ENCODE results near the gene LTBP1.
A peak's percentile ranks its signal among the peaks of the same experiment; 100 is the strongest.
"Not testable (repeated sequence)": the region's sequence is repeated elsewhere in the genome, so short reads cannot be mapped to it uniquely, and the experiment has no call there.

Gene LTBP1

GRCh38 chr2:33363325-33364298 is 416.9 kb downstream of the LTBP1 start:
- no peak for DNase-seq

GRCh38 chr2:33365264-33365970 is 418.7 kb downstream of the LTBP1 start:
- DNase-seq = no peak

GRCh38 chr2:33366473-33366872 is 419.7 kb downstream of the LTBP1 start:
- DNase-seq = no peak

GRCh38 chr2:33368524-33368923 is 421.8 kb downstream of the LTBP1 start:
- not testable (repeated sequence) for DNase-seq

GRCh38 chr2:33369191-33369590 is 422.4 kb downstream of the LTBP1 start:
- no peak for DNase-seq

- no peak for DNase-seq
Measured at GRCh38 chr2:33370636-33371265, 424.0 kb downstream of the LTBP1 start.

GRCh38 chr2:33371304-33372090 is 424.7 kb downstream of the LTBP1 start:
- no peak for DNase-seq

- DNase-seq = peak; percentile 34
Measured at GRCh38 chr2:33372940-33373553, 426.3 kb downstream of the LTBP1 start.

GRCh38 chr2:33373986-33374385 is 427.2 kb downstream of the LTBP1 start:
- no peak for DNase-seq

- DNase-seq = no peak
Measured at GRCh38 chr2:33375054-33375453, 428.3 kb downstream of the LTBP1 start.

GRCh38 chr2:33377048-33377447 is 430.3 kb downstream of the LTBP1 start:
- no peak for DNase-seq

GRCh38 chr2:33378556-33379210 is 431.9 kb downstream of the LTBP1 start:
- DNase-seq = no peak

GRCh38 chr2:33380001-33380609 is 433.4 kb downstream of the LTBP1 start:
- DNase-seq = no peak

- no peak for DNase-seq
Measured at GRCh38 chr2:33380719-33381118, 434.0 kb downstream of the LTBP1 start.

- no peak for DNase-seq
Measured at GRCh38 chr2:33381301-33381858, 434.6 kb downstream of the LTBP1 start.

- DNase-seq = no peak
Measured at GRCh38 chr2:33383855-33384598, 437.3 kb downstream of the LTBP1 start.

GRCh38 chr2:33384599-33384961 is 437.8 kb downstream of the LTBP1 start:
- DNase-seq = no peak

GRCh38 chr2:33388996-33389395 is 442.2 kb downstream of the LTBP1 start:
- no peak for DNase-seq

GRCh38 chr2:33389695-33390094 is 442.9 kb downstream of the LTBP1 start:
- DNase-seq = not testable (repeated sequence)

Measured in NCI-H774 (cell line).